WTC11 (cell line): ENCODE data around the gene SNAPC1. TPM values are rescaled to one million over a fixed set of nuclear protein-coding genes. Genes with fewer than 3 reads are reported as not detected.

Experiments
- ATAC-seq: fragments of 200-7000 bp; cut with Tn5 transposase; 2 replicates; pipeline ENCODE4 v1.10.0; 2021; ENCODE audit warnings: mild to moderate bottlenecking, moderate library complexity
- CTCF ChIA-PET: fragments of 300-600 bp; sonication (Branson Sonifier 250); formaldehyde crosslinking; loops from one replicate; lab custom pipeline; 2021; ENCODE audit warnings: antibody characterized with exemption; lab: Charles Lee
- POLR2A ChIA-PET: fragments of 350-600 bp; sonication (Branson Sonifier 250); formaldehyde crosslinking; loops from one replicate; lab custom pipeline; 2021; ENCODE audit warnings: antibody characterized with exemption; lab: Charles Lee
- DNase-seq: peaks from one replicate; pipeline ENCODE4 v3.0.0; 2021; ENCODE audit warnings: low spot score
- H3K27ac Mint-ChIP-seq: 2 replicates; pipeline ENCODE4 v1.8.0; 2021; ENCODE audit warnings: mixed read lengths
- H3K27me3 Mint-ChIP-seq: 2 replicates; pipeline ENCODE4 v1.8.0; 2021; ENCODE audit warnings: low read depth, mild to moderate bottlenecking, moderate library complexity, mixed read lengths
- H3K36me3 Mint-ChIP-seq: 2 replicates; pipeline ENCODE4 v1.8.0; 2021; ENCODE audit warnings: mixed read lengths
- H3K4me1 Mint-ChIP-seq: 2 replicates; pipeline ENCODE4 v1.8.0; 2022; ENCODE audit warnings: mixed read lengths
- H3K4me3 Mint-ChIP-seq: 2 replicates; pipeline ENCODE4 v1.8.0; 2021; ENCODE audit warnings: mild to moderate bottlenecking, moderate library complexity, mixed read lengths
- H3K9me3 Mint-ChIP-seq: 2 replicates; pipeline ENCODE4 v1.8.0; 2021; ENCODE audit warnings: mixed read lengths
- AFF4 ChIP-seq: sonication (generic); formaldehyde crosslinking; IDR thresholded peaks from 2 replicates; pipeline ENCODE4 v1.8.1; 2023; ENCODE audit warnings: mild to moderate bottlenecking, missing genetic modification reagents, borderline replicate concordance
- ATF3 ChIP-seq: sonication (generic); formaldehyde crosslinking; conservative IDR thresholded peaks from 2 replicates; pipeline ENCODE4 v1.8.1; 2022; ENCODE audit warnings: mild to moderate bottlenecking, missing genetic modification reagents
- CBFB ChIP-seq: sonication (generic); formaldehyde crosslinking; IDR thresholded peaks from 2 replicates; pipeline ENCODE4 v1.8.1; 2022; ENCODE audit warnings: mild to moderate bottlenecking, low read depth, missing genetic modification reagents
- CDX4 ChIP-seq: fragments of 250-450 bp; sonication (Bioruptor Pico); IDR thresholded peaks from 2 replicates; pipeline ENCODE4 v1.9.0; 2021; ENCODE audit warnings: moderate library complexity, mild to moderate bottlenecking, inconsistent platforms, borderline replicate concordance
- EMX1 ChIP-seq: fragments of 250-450 bp; sonication (Bioruptor Pico); IDR thresholded peaks from 2 replicates; pipeline ENCODE4 v1.8.0; 2021; ENCODE audit warnings: mild to moderate bottlenecking
- GRHL2 ChIP-seq: fragments of 250-450 bp; sonication (Bioruptor Pico); IDR thresholded peaks from 2 replicates; pipeline ENCODE4 v1.8.0; 2022; ENCODE audit warnings: mild to moderate bottlenecking, moderate library complexity; ENCODE audit not compliant: insufficient replicate concordance, severe bottlenecking
- IRF1 ChIP-seq: sonication (generic); formaldehyde crosslinking; IDR thresholded peaks from 2 replicates; pipeline ENCODE4 v1.8.0; 2023; ENCODE audit warnings: missing genetic modification reagents
- KAT7 ChIP-seq: sonication (generic); formaldehyde crosslinking; IDR thresholded peaks from 2 replicates; pipeline ENCODE4 v1.8.1; 2023; ENCODE audit warnings: missing genetic modification reagents, mild to moderate bottlenecking, borderline replicate concordance
- MXD4 ChIP-seq: fragments of 250-450 bp; sonication (Bioruptor Pico); IDR thresholded peaks from 2 replicates; pipeline ENCODE4 v1.8.0; 2021; ENCODE audit warnings: mild to moderate bottlenecking, moderate library complexity, borderline replicate concordance
- MYBL2 ChIP-seq: sonication (generic); formaldehyde crosslinking; IDR thresholded peaks from 2 replicates; pipeline ENCODE4 v1.8.1; 2023; ENCODE audit warnings: mild to moderate bottlenecking, moderate library complexity, missing genetic modification reagents
- NFYB ChIP-seq: sonication (generic); formaldehyde crosslinking; conservative IDR thresholded peaks from 2 replicates; pipeline ENCODE4 v1.8.0; 2022; ENCODE audit warnings: low read depth, missing genetic modification reagents
- OVOL2 ChIP-seq: fragments of 250-450 bp; sonication (Bioruptor Pico); IDR thresholded peaks from 2 replicates; pipeline ENCODE4 v1.9.0; 2021; ENCODE audit warnings: mild to moderate bottlenecking, borderline replicate concordance
- SMAD3 ChIP-seq: sonication (generic); formaldehyde crosslinking; IDR thresholded peaks from 2 replicates; pipeline ENCODE4 v1.8.0; 2022; ENCODE audit warnings: missing genetic modification reagents, mild to moderate bottlenecking, borderline replicate concordance
- ZBTB43 ChIP-seq: sonication (generic); formaldehyde crosslinking; IDR thresholded peaks from 2 replicates; pipeline ENCODE4 v1.8.1; 2023; ENCODE audit warnings: mild to moderate bottlenecking, missing genetic modification reagents
- ZNF232 ChIP-seq: sonication (generic); formaldehyde crosslinking; IDR thresholded peaks from 2 replicates; pipeline ENCODE4 v1.8.0; 2022; ENCODE audit warnings: mild to moderate bottlenecking, missing genetic modification reagents
- total RNA-seq: library from RNA; stranded (reverse); gene quantifications from 3 replicates; pipeline ENCODE4 v1.2.3, GENCODE V29; 2021
- TF ChIP-seq, protein P1 (sequence below): sonication (generic); formaldehyde crosslinking; IDR thresholded peaks from 2 replicates; pipeline ENCODE4 v1.8.1; 2023; ENCODE audit warnings: mild to moderate bottlenecking, moderate library complexity, missing genetic modification reagents
- TF ChIP-seq, protein P2 (sequence below): sonication (generic); formaldehyde crosslinking; IDR thresholded peaks from 2 replicates; pipeline ENCODE4 v1.8.1; 2023; ENCODE audit warnings: mild to moderate bottlenecking, missing genetic modification reagents, moderate library complexity

The SNAPC1 gene
- total RNA-seq, 1 experiment from 2014 or later: 9.5 TPM

DNA sequence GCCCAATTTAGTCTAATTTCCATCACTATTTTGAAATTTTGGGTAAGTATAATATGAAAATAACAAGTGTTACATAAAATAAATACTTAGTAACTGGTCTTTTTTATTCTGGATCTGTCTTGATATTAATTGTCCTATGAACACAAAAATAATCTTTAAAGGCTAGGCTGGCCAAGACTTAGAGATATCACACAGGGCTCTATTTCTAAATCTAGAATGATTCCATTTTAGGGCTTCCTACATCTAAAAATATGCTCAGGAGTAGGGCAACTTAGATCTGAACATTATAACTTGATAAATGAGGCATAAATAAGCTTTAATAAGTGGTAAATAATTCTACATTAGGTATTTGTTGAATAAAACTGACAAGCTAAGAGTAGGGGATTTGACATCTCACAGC lies 23.1 kb upstream of the SNAPC1 start:
- Mint-ChIP-seq H3K27me3 (no peaks in the 10 kb centered on the region), H3K36me3 (peaks cover 69% of the 10 kb centered on the region), H3K4me3 (no peak overlapping the region), H3K27ac (no peak overlapping the region), H3K4me1 (no peaks in the 10 kb centered on the region), H3K9me3 (no peaks in the 10 kb centered on the region)
- no peak for DNase-seq
- ChIA-PET CTCF (no interaction called here), POLR2A (no interaction called here)
- no peak for ATAC-seq
- TF ChIP-seq ATF3: no peak
- TF ChIP-seq ZBTB43 (CRISPR knock-in tag): no peak
- no peak for TF ChIP-seq IRF1 (CRISPR knock-in tag)

- H3K36me3 Mint-ChIP-seq: peaks cover 67% of the 10 kb centered on the region
- TF ChIP-seq SMAD3 (CRISPR knock-in tag) (no peak), AFF4 (CRISPR knock-in tag) (no peak), GRHL2 (CRISPR knock-in tag) (no peak), EMX1 (CRISPR knock-in tag) (no peak), ZNF232 (CRISPR knock-in tag) (no peak), CBFB (CRISPR knock-in tag) (no peak), MYBL2 (CRISPR knock-in tag) (no peak), KAT7 (CRISPR knock-in tag) (no peak), NFYB (CRISPR knock-in tag) (no peak), MXD4 (CRISPR knock-in tag) (no peak), CDX4 (no peak), OVOL2 (no peak)
- TF ChIP-seq, protein P1, sequence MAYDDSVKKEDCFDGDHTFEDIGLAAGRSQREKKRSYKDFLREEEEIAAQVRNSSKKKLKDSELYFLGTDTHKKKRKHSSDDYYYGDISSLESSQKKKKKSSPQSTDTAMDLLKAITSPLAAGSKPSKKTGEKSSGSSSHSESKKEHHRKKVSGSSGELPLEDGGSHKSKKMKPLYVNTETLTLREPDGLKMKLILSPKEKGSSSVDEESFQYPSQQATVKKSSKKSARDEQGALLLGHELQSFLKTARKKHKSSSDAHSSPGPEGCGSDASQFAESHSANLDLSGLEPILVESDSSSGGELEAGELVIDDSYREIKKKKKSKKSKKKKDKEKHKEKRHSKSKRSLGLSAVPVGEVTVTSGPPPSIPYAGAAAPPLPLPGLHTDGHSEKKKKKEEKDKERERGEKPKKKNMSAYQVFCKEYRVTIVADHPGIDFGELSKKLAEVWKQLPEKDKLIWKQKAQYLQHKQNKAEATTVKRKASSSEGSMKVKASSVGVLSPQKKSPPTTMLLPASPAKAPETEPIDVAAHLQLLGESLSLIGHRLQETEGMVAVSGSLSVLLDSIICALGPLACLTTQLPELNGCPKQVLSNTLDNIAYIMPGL (CRISPR knock-in tag): no peak
- TF ChIP-seq, protein P2, sequence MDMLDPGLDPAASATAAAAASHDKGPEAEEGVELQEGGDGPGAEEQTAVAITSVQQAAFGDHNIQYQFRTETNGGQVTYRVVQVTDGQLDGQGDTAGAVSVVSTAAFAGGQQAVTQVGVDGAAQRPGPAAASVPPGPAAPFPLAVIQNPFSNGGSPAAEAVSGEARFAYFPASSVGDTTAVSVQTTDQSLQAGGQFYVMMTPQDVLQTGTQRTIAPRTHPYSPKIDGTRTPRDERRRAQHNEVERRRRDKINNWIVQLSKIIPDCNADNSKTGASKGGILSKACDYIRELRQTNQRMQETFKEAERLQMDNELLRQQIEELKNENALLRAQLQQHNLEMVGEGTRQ (CRISPR knock-in tag): no peak
- TF ChIP-seq, all 79 proteins: peak for 0
- ATAC-seq (no peak), DNase-seq (no peak)
- H3K27me3 Mint-ChIP-seq: no peaks in the 10 kb centered on the region
- peaks cover 9% of the 10 kb centered on the region for H3K4me1 Mint-ChIP-seq
- ChIA-PET POLR2A (no interaction called here), CTCF (interaction anchor here (1.0 to 1.2 kb wide), 2 partner anchors 95 to 174 kb away, joined by 4 to 5 read pairs; no protein-coding TSS in a partner anchor)
- H3K9me3 Mint-ChIP-seq: no peaks in the 10 kb centered on the region
- H3K4me3 Mint-ChIP-seq: no peak overlapping the region
- H3K27ac Mint-ChIP-seq: no peak overlapping the region
These were observed 19.8 kb upstream of the SNAPC1 start for GRCh38 chr14:61742371-61742770.
